NCI-H748 (cell line): ENCODE results near the gene LTBP1.

Experiments
- DNase-seq: peaks from one replicate; lab custom pipeline; 2025; ENCODE audit not compliant: unreplicated experiment; lab: John Stamatoyannopoulos, UW

LTBP1 gene

DNA sequence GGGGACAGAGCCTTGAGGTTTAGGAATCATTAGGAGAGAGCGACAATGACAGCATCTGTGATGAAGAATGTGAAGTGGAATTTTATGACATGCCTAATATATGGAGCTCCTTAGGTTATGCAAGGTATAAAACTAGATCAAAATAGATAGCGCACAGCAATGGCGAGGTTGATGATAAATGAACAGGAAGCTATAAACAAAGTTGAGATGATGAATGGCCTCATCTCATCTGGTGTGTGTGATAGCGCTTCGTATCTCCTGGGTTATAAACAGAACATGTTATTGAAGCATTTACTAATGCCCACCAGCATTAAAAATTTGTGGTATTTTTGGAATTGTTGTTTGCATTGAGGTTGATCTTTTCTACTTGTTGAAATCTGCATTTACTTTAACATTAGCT, 231.5 kb downstream of the LTBP1 start:
- no peak for DNase-seq

DNA sequence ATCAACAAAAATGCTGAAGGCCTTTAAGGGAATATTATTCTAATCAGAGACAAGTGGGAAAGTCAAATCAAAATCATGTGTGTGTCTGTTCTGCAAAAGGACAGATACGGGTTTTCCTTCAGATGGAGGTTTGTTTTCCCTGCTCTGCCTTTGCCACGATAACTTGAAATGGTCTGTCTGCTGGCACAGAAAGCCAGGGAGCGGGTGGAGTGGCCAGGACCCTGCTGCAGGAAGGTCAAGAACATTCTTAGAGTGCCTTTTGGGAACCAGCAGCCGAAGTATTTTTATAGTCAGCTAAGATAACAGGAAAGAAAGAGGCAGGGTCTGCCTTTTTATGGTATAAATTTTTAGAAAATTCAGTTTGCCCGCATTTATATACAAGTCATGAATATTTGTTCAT, 234.2 kb downstream of the LTBP1 start:
- DNase-seq, result no peak

DNA sequence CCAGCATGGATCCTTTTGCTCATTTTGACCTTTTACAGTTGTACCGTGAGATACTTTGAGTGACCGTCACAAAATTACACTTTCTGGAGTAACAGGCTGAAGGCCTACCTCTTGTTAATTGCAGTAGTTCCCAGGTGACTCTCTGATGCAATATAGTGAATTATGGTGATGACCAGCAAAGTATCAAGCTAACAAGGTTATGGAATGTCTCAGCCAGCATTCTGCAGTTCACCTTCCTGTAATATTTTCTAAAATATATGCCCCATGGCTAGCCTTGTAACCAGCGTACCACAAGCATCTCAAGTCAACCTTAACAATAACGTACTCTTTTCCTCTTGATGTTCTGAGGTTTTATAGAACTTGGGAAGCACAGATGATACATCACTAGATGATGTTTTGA, 234.7 kb downstream of the LTBP1 start:
- no peak for DNase-seq

DNA sequence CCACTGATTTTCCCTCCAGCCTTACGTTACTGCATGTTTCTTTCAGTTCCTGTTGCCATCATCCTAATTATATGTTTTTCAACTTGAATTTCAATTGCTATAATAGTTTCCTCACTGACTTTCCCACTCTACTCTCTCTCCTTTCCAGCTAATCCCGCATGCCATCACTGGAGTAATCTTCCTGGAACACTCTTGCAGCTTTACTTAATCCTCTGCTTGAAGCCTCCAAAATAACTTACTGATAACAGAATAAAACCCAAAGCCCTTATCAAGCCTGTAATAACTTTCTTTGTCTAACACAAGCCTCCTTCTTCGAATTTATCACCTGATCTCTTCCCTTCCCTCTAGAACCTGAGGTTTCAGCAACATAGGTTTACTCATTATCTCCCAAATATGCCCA, 237.3 kb downstream of the LTBP1 start:
- DNase-seq, result no peak

DNA sequence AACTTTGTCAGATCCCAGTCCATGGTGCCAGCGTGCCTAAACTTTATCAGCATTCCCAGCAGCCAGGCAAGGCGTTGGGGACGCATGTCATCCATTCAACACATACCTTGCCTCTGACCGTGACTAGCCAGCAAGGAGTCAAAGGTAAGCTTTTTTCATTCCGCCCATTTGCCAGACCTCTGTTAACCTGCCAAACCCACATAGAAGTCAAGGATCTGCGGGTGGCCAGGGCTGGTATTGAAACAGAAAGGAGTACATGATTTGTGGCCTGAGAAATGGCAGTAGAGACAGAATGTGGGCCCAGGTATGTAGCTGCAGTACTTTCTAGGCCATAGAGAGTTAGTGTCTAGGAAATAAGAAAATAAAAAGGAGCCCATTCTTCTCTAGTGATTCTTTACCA, 240.2 kb downstream of the LTBP1 start:
- DNase-seq, result no peak

DNA sequence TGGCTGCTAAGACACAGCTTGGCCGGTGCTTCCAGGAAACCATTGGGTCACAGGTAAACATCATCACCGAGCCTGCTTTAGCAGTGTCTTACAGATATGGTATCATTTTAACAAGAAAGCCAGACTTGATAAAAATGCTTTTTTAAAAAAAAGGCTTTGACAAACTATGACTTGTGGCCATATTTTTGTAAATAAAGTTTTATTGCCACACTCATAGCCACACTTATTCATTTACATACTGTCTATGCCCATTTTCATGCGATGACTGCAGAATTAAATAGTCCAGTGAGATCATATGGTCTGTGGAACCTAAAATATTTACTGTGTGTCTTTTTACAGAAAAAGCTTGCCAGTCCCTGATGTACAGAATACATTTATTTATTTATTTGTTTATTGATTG, 242.0 kb downstream of the LTBP1 start:
- no peak for DNase-seq

DNA sequence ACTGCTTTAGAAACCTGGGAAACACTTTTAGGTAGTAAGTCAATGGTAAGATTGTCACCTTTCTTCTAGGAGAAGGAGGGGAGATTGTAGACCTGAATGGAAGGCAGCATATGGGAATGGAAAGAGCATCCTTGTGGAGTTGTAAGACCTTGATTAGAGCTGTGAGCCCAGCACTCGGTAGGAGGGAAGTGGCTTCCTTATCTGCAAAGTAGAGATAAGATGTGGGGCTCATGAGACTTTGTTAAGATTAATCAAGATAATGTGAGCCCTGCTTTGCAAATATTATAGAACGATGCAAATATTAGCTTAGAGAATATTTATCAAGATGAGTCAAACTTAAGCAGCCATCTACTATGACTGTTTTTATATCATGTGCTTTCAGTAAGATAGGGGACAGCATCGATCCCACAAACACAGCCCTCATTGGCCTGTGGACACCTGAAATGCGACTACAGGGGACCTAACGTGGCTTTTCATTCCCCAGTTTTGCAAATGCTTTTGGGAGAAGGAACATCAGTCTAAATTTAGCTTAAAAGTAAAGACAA, 243.7 kb downstream of the LTBP1 start:
- DNase-seq, result no peak

DNA sequence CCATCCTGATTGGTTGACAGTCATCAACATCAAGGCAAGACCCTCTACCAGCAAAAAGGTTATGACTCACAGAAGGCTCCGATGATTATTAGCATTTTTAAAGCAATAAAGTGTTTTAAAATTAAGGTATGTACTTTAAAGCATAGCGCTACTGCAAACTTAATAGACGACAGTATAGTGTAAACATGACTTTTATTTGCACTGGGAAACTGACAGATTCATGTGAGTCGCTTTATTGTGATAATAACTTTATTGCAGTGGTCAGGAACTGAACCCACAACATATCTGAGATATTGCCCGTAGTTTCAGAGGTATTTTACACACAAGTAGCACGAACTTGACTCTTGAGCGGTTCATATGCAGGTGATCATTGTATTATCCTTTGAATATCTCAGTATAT, 249.1 kb downstream of the LTBP1 start:
- DNase-seq, result no peak

DNA sequence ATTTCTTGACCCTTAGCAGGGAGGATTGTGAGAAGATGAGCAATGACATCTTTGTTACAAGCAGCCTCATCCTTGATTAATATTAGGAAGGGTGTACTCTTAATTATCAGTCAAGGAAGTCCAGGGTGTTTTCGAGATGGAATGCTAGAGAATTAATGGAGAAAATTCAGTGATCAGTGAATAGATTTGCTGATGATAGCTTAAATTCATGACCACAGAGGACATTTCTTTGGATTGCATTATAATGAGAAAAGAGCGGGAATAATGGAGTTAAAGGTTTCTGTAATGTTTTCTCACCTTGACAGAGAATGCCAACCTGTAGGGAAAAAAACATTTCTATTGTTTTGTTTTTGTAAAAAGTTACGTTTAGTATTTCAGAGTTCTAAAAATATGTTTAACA, 249.9 kb downstream of the LTBP1 start:
- no peak for DNase-seq

DNA sequence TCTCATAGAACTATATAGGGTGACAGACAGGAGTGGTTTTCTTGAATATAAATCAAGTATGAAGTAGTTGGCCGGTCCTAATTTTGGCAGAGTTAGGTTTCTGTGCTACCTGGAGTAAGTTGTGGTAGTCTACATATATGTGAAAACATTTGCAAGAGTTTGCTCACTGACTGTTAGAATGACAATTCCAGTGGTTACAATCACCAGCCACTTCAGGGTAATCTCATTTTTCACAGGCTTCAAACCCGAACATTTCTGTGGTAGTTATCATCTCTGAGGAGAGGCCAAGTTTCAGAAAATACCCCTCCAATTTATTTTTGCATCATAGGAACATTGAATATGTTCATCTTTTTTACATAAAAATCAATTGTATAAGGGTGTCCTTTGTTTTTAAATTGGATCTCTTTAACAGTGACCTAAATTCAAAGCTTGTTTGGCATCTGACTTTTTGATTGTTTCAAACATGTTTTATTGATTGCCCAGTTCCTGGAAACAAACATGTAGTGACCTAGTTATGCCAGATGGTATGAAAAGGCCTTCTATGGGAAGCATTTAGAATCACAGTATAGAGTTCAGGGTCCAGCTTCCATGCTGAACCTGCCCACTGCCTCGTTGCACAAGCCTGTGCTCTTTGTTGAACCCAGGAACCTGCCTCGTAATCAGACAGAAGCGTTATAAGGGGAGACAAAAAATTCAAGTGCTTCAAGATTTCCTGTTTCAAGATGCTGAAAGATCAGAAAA, 250.6 kb downstream of the LTBP1 start:
- DNase-seq, result no peak

DNA sequence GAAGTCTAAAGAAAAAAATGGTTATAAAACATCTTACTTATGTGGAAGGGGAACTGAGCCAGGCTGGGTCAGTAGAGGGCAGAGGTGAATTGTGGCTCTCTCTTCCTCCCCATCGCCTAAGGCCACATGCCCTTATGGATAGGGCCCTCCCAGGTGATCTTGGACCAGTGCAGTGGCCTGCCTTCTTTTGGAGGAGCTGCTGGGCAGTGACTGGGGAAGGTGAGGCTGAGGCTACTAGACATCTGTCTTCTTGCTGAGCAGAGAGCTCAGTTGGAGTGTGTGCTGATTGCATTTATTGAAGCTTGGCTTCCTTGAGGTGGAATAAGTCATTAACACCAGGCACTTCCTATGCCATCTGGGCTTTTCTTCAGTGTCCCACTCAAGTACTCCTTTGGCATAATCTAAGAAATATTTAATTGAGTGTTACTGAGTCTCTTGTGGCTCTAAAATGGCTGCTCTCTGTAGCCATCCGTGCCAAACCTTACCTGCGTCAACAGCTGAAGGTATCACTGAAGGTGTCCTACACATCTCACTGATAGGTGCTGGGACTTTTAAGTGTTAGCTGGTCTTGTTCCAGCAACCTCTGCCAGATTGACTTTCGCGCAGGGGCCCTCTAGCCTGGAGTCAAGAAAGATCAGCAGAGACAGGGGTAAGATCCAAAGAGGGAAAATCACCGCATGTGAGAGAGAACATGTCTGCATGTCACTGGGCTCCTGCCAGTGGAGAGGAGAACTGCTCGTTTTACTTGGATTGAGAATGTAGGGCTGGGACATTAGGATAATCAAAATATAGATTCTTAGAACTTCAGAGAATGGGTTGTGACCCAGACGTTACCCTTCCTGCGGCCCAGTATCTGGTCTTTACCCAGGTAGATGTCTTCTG, 256.1 kb downstream of the LTBP1 start:
- DNase-seq, result no peak

DNA sequence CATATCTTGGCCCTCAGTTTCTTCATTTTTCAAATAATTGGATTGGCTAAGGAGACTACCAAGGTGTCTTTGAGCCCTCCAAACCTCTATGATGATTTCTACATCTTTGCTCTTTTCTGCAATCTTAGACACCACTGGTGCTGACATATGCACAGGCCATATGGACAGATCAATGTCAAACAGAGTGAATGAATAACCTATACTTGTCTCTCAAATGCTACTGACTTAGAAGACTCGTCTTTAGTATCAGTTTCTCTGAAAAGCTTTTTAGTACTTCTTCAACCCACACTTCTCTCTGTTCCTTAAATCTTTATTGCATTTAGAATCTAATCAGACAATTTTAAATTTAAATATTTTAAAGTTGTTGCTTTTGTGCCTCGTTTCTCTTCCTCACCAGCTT, 258.2 kb downstream of the LTBP1 start:
- DNase-seq, result no peak

DNA sequence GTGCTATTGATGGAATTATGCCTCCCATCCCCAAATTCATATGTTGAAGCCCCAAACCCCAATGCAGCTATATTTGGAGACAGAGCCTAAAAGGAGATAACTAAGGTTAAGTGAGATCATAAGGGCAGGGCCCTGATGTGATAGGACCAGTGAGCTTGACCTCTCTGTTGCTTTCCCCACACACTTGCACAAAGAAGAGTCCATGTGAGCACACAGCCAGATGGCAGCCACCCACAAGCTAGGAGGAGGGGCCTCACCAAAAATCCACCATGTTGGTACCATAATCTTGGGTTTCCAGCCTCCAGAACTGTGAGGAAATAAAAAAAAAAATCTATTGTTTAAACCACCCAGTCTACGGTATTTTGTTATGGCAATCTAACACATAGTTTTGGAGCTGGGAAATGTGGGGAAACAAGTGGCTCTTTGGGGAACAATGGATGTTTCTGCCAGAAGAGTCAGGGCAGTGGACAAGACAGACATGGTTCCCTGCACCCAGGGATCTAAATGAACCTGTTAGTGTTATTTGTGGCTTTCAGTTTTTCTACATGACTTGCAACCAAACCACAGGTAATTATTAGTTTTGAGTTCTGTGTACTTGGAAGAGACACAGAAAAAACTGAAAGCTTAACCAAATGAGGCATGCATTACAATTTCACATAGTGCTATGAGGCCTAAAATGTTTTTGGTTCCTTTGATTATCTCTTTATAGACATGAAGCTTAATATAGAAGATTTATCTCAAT, 259.1 kb downstream of the LTBP1 start:
- DNase-seq, result no peak

DNA sequence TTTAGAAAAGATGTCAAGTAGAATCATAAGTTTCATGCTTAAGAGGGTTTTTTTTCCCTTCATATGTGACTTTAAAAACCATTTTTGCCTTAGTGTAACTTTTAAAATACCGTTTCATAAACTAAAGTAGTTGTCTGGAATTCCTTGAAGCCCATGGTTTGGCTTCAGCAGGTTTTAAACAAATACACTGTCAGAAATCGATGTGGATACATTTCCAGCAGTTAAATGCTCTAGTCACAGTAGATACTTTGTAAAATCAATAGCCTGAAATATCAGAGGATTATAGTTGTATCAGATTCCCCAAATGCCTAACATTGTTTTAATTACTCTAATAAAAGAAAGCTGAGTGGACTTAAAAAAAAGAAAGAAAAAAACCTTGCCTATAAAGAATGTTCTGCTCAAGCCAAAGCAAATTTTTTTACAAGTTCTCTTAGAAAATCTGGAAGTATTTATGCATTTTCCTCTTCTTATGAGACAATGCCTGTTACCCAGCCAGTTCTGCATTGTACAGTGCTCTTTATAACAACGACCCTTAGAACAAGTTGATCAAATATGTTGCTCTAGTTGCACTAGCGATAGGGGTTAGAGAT, 260.5 kb downstream of the LTBP1 start:
- no peak for DNase-seq

DNA sequence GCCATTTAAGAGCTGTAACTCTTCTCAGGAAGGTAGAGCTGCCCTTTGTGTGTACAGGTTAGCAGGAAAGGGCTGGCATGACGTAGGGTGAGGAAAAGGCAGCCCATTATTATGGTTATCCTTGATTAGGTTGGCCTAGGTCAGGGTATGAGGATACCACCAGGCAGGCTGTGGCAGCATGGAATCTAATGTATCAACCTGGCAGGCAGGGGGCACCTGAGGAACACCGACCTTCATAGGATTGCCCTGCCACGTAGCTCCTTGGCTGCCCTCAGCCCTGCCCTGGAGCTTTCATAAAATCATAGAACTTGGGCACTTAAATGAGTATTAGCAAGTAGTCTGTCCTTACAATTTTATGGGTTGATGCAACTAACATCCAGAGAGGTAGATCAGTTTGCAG, 261.6 kb downstream of the LTBP1 start:
- DNase-seq, result no peak

DNA sequence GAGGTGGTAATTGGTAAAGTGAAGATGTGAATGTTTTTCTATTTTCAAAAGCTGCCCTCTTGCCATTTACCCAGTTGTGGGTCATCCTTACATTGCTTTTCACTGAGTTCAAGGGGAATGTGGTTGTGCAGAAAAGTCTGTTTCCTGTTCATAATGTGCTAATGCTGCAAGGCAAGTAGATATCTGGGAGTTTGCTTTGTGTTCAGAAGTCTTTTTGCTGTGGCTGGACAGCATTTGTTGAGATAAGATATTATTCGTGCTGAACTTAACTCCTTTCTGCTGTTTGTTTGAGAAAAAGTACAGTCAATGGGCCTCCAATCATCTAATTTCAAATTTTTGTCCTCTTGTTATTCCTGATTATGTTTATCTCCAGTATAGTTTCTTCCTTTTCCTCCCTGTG, 263.2 kb downstream of the LTBP1 start:
- DNase-seq, result no peak

DNA sequence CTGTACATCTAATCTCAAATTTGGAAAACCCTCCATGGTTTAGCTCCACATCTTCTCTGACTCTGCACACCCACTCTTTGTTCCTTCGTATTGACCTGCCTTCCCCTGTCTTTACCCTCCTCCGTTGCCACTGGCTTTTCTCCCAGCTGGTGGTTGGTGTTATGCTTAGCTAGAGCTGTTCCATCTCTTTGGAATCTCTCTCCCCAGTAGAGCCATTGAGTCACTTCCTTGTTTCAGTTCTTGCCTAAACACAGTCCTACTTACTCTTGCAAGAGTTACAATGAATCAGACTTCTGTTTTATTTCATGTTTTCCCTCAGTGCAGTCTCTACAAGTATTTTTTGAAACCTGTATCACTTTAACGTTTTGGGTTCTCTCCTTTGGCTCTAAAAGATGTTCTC, 263.9 kb downstream of the LTBP1 start:
- DNase-seq, result no peak

DNA sequence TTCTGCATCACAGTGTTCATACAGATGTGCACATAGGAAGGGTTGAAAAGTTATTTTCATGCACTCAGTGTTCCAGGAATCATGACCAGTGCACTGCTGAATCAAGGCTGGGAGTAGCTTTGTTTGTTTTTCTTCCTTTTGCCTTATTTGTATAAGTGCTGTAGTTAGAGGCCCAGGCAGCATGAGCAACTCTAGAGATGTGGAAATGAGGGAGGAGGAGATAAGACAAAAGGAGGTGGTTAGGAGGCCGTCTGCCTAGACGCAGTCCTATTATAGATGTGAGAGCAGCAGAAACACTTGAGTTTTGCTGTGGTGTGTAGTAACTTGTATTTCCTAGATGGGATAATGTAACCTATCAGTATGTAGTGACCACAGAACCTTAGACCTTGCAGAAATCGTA, 265.4 kb downstream of the LTBP1 start:
- DNase-seq, result no peak

DNA sequence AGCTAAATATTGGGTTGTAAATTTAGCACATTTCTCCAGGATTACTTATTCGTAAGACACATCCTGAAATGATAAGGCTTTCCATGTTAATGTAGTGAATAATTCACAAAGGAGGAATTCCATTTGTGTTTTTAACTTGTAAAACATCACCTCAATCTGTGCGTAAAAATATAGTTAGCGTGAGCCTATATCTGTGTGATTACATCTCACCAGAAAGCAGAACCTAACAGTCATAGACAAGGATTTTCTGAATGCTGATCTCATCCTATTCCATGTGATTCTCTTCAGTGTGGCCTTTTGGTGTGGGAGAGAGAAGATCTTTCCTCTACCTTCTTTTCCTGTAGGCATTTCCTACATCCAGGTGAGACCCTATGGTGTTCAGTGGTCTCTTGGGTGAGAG, 266.5 kb downstream of the LTBP1 start:
- no peak for DNase-seq

DNA sequence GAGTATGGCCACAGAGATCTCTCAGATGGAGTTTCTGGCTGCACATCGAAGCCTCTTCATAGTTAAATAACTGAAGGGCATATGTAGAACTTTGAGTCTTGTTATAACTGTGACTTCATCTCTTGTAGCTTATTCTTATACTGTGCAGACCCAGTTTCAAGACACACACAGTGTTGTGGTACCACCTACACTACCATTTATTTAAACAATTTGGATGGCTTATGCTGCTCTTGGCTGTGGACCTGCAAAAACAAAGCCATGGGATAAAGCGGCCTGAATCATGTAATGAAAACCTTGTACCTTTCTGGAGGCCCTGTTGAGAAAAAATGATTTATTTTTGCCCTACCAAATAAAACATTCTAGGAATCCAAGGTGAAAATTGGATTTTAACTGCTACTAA, 266.9 kb downstream of the LTBP1 start:
- no peak for DNase-seq

DNA sequence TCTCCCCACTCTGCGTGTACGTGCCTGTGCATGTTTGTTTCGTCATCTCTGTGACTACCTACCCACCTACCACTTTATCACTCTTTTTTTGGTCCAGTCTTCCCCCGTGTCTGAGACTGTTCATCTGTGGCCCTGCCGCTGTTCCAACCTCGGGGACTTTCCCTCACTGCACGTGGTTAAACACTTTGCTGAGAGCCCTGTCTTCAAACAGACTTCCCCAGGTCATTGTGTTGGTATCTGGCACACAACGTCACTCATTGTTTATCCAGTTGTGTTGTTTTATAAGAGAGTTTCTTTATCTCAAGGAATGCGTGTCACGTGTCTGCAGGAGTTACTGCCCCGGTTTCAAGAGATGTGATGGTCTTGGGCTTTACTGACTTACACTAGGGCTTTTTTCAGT, 267.7 kb downstream of the LTBP1 start:
- no peak for DNase-seq
